Mononuclear cell (primary cell): ENCODE data around the gene FARS2. TPM values are rescaled to one million over a fixed set of nuclear protein-coding genes. Genes with fewer than 3 reads are reported as not detected.
"Not testable (repeated sequence)": the region's sequence is repeated elsewhere in the genome, so short reads cannot be mapped to it uniquely, and the experiment has no call there.

Experiments used
- H3K27me3 ChIP-seq: 2 replicates; pipeline ENCODE4 v1.6.0; 2011; ENCODE audit warnings: low read length, control low read depth; ENCODE audit not compliant: insufficient read depth
- H3K4me1 ChIP-seq: 2 replicates; pipeline ENCODE4 v1.5.1; 2011; ENCODE audit warnings: mild to moderate bottlenecking, low read length, control low read depth; ENCODE audit not compliant: insufficient read depth
- H3K4me3 ChIP-seq: 2 replicates; pipeline ENCODE4 v1.5.1; 2011; ENCODE audit warnings: mild to moderate bottlenecking, low read length, moderate library complexity
- H3K9me3 ChIP-seq: 2 replicates; pipeline ENCODE4 v1.5.1; 2011; ENCODE audit warnings: low read depth, mild to moderate bottlenecking, control low read depth, low read length
- total RNA-seq: library from RNA; depleted of rRNA; stranded (reverse); fragments of >200 nt; gene quantifications from one replicate; pipeline ENCODE4 v1.2.3, GENCODE V29; 2012

Gene FARS2
- total RNA-seq, 1 donor = 13.5 TPM

DNA sequence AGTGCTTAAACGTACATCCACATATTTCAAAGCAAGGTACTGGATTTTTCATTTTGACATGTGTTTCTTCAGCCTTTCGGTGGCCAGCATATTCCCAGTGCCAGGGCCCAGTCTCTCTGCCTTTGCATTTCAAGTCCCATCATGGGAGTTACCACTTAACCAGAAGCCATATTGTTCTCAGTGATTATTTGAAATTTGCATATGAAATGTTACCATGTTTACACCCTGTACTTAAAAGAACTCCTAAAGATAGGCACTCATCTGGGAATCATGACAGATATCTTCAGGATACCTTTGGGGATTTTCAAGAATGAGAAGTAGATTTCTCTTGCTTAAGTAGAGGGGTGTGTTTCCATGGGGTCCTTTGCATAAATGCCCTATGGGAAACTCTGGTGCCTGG is 377.9 kb downstream of the FARS2 start:
- Histone ChIP-seq H3K27me3 (no peaks in the 10 kb centered on the region), H3K4me1 (peaks cover 4% of the 10 kb centered on the region), H3K4me3 (no peak overlapping the region), H3K9me3 (peaks cover 10% of the 10 kb centered on the region)

DNA sequence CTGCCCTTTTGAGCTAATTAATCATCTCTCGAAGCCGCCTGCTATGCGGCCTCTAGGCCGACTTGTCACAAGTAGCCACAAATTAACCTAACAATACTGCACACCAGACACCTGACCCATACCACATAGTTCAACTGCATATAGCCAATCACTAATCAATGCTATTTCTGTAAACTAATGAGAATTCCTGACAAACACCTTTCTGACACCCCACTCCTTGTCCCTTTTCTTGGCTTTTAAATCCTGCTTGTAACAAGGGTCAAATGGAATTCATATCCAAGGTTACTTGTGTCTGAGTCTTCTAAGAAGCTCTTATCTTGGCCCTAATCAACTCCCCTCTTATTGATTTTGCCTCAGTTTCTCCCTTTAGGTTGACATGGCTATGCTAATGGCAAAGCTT is 379.3 kb downstream of the FARS2 start:
- no peaks in the 10 kb centered on the region for H3K4me1 ChIP-seq
- no peaks in the 10 kb centered on the region for H3K27me3 ChIP-seq
- peaks cover 10% of the 10 kb centered on the region for H3K9me3 ChIP-seq
- H3K4me3 ChIP-seq = no peak overlapping the region

DNA sequence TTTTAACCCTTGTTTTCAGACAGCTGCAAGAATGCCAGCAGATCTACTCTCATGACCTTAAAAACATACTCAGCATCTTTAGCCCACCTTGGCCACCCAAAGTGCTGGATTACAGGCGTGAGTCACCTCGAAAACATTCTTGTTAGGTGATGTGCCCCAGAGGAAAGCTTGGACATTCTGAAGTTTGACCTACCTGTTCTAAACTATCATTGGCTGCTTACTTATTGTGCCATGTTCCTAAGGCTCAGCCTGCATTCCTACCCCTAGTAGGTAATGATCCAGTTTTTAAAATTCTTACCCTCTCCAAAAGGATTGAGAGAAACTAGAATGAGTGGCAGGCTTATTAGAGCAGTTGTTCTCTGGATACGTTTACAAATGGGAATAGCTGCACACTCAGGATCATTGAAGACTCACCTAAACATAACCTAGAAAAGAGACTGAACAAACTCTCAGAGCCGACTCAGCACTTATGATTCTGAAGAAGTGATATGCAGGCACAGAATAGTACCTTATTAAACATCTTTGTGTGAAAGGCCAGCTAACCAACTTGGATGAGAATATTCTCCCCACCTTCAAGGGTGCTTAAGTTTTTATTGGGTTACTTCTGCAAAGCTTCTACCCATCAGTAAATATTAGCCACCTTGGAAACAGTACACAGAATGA is 383.3 kb downstream of the FARS2 start:
- Histone ChIP-seq H3K27me3 (no peaks in the 10 kb centered on the region), H3K9me3 (peaks cover 10% of the 10 kb centered on the region), H3K4me3 (no peak overlapping the region), H3K4me1 (no peaks in the 10 kb centered on the region)

DNA sequence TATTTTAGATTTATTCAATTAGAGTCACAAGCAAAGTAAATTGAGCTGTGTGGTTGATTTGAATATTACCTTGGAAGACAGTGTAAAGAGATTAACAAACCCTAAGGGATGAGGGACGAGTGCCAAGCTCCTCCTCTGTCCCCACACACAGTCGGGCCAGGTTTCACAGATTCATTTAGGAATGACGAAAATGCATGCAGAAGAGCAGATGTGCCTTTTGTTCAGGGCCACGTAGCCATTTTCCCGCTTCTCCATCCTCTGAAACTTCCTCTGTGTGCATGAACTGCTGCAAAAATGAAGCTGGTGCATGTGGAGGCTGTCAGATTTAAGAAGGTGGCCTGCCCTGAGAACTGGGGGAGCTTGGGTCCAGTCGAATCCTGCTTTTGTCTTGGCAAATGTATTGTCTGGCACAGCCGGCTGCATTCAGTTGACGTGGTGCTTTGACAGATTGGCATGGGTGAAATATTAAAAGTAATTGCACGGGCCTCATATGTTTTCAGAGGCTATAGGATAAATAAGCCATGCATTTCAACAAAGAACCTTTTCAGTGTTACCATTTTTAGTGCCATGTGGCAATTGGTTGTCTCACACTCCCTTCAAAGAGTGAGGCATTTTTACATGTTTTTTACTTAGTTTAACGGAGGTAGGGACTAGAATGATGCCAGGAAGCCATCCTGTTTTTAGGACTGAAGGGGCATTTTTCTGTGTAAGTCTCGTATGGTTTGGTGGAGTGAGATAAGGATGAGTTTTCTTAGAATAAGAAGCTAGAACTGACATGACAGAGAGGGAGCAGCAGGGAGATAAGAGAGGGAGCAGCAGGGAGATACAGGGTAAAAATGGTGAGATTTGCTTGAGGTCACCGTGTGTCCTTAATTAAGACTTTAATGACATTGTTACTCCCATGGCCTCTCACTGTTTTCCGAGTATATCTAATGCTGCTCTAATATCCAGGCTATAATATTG is 384.3 kb downstream of the FARS2 start:
- Histone ChIP-seq H3K4me3 (no peak overlapping the region), H3K27me3 (no peaks in the 10 kb centered on the region), H3K9me3 (peaks cover 3% of the 10 kb centered on the region), H3K4me1 (no peaks in the 10 kb centered on the region)

DNA sequence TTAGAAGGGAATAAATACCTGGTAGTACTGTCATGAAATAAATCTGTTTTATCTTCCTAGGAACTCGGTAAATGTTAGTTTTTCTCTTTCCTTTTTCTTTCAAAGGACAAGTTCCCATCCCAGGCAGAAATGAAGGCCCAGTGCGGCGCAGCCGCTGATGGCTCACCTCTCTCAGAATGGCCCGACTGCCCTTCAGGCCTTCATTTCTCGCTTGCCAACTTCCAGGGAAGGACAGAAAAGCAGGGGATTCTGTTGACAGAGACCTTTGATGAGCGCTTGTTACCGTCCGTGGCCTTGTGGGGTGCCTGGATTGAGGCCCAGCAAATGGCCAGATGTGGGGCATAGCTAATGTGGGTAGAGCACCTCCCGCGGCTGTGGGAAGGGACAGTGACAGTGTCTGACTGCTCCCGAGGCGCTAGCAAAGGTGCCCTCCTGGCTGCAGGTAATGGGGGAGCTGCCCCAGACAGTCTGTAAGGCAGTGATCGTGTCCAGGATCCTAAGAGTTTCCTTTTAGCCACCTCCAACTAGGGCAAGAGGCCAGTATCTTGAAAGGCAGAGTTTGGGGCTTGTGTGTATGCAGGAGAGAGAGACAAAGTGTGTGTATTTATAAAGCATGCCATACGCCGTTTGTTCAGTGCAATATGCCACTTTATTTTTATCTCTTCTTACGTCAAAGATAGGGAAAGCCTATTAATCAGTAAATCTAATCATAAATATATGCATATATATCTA is 391.3 kb downstream of the FARS2 start:
- Histone ChIP-seq H3K4me1 (peaks cover 6% of the 10 kb centered on the region), H3K27me3 (no peaks in the 10 kb centered on the region), H3K4me3 (no peak overlapping the region), H3K9me3 (no peaks in the 10 kb centered on the region)

DNA sequence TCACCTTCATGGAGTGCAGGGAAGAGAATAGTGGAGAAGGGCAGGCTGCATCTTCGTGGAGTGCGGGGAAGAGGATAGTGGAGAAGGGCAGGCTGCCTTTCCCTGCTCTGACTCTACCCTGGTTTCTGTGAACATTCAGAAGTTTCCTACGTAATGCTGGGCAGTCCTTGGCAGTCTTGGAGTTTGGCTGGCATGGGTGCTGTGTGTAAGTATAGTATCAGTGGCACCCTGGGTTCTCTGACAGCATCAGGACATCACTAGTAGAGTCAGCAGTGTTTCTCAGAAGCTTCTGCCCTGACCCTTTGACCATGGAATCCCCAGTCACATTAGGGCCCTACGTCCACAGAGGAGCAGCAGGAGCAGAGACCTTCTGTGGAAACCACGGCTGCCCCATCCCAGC is 392.5 kb downstream of the FARS2 start:
- peaks cover 17% of the 10 kb centered on the region for H3K4me1 ChIP-seq
- no peaks in the 10 kb centered on the region for H3K9me3 ChIP-seq
- no peaks in the 10 kb centered on the region for H3K27me3 ChIP-seq
- no peak overlapping the region for H3K4me3 ChIP-seq

DNA sequence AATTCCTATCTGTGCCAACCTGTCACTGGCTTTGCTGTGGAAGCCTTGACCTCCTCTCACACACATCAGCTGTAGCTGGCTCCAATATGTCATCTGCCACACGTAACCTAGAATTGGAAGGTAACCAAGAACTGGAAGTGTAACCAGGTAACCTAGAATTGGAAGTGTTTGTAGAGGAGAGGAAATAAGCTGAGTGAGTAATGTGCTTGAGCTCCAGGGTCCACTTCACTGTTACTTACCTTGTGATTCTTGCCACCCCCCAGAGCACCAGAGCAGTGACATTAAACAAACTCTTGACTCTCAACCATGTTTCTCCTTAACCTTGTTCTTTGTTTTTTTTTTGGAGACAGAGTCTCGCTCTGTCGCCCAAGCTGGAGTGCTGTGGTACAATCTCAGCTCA is 394.9 kb downstream of the FARS2 start:
- H3K4me3 ChIP-seq = no peak overlapping the region
- H3K4me1 ChIP-seq = peaks cover 18% of the 10 kb centered on the region

DNA sequence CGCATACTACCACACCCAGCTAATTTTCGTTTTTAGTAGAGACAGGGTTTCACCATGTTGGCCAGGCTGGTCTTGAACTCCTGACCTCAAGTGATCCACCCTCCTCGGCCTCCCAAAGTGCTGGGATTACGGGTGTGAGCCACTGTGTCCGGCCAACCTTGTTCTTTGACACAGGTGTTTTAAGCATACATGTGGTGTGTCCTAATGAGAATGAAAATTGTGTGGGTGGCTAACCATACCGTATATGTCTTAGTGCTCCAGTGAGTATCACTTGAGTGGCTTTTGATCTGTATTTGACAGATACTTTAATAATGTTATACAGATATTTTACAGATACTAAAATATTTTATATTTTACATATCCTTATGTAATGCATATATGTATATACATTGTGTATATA is 395.4 kb downstream of the FARS2 start:
- H3K4me3 ChIP-seq, H3K9me3 ChIP-seq, H3K27me3 ChIP-seq: not testable (repeated sequence)
- peaks cover 18% of the 10 kb centered on the region for H3K4me1 ChIP-seq

More for the DNA sequence above, 394.9 kb downstream of the FARS2 start:
- Histone ChIP-seq H3K27me3 (no peaks in the 10 kb centered on the region), H3K9me3 (no peaks in the 10 kb centered on the region)

DNA sequence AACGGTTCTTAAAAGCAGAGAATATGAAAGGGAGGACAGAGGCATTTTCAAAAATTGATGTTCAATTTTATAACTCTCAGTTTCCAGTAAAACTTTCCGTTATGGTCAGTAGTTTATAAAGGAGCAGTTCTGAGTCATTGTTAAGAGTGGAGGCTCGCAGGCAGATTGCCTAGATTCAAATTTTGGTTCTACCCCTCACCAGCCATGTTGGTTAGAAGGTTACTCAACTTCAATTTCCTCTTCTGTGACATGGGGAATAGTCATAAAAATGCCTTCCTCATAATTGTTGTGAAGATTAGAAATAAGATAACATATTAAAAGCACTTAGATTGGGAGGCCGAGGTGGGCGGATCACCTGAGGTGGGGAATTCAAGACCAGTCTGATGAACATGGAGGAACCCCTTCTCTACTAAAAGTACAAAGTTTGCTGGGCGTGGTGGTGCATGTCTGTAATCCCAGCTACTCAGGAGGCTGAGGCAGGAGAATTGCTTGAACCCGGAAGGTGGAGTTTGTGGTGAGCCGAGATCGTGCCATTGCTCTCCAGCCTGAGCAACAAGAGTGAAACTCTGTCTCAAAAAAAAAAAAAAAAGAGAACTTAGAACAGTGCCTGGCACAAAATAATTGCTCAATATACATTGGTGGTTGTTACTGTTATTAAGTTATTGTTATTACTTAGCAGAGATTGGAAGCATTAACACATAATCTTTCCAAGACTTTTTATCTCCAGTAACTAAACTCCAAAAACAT is 396.5 kb downstream of the FARS2 start:
- no peak overlapping the region for H3K4me3 ChIP-seq

DNA sequence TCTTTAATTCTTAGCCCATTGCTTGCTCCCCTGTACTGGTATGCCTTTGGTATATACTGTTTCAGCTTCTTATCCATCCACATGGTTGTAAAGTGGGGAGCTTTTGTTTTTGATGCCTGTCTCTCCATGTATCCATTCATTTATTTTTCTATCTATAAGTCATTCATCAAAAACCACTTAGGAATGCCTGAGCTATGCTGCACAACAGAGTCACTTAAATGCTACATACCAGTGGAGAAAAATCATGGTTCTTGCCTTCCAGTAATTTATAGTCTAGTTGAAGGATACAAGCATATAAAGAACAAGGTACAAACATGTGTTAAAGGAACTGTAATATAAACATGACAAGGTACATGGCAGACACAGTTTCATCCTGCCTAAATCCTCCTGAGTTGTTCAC is 398.2 kb downstream of the FARS2 start:
- H3K4me3 ChIP-seq = no peak overlapping the region
- peaks cover 18% of the 10 kb centered on the region for H3K4me1 ChIP-seq
- no peaks in the 10 kb centered on the region for H3K27me3 ChIP-seq

More for the DNA sequence above, 396.5 kb downstream of the FARS2 start:
- Histone ChIP-seq H3K9me3 (no peaks in the 10 kb centered on the region), H3K27me3 (no peaks in the 10 kb centered on the region), H3K4me1 (peaks cover 18% of the 10 kb centered on the region)

DNA sequence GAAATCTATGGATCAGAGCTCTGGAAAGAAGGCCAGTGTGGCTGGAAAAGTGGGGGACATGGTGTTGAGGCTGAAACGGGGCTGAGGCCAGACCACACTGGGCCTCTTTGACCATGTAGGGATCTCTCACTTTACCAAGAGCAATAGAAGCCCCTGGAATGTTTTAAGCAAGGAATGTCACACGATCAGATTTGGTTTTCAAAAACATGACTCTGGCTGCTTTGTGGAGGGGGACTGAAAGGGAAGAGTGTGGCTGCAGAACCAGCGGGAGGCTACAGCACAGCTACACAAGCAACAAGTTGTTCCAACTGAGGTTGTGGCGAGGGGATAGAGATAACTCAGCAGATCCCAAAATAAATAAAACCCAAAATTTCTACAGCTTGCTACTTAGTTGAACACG is 399.5 kb downstream of the FARS2 start:
- H3K27me3 ChIP-seq = no peaks in the 10 kb centered on the region
- no peaks in the 10 kb centered on the region for H3K9me3 ChIP-seq
- no peak overlapping the region for H3K4me3 ChIP-seq
- H3K4me1 ChIP-seq = peaks cover 30% of the 10 kb centered on the region

More for the DNA sequence above, 398.2 kb downstream of the FARS2 start:
- H3K9me3 ChIP-seq = no peaks in the 10 kb centered on the region

DNA sequence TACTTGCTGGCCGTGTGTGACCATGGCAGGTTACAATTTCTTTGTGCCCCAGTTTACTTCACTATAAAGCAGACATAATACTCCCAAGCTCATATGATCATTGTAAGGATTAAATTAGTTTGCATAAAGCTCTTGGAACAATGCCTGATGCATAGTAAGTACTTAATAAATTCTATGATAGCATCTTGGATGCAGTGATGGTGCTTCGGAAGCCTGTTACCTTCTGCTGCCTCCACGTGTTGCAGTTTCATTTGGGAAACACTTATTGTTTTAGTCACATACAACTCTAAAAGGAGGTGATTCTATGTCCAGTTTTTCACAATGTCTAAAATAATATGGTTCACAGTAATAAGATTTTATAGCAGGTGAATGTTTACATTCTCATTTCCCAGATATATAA is 401.5 kb downstream of the FARS2 start:
- H3K4me3 ChIP-seq = no peak overlapping the region
- no peaks in the 10 kb centered on the region for H3K27me3 ChIP-seq
- H3K4me1 ChIP-seq = peaks cover 34% of the 10 kb centered on the region
- H3K9me3 ChIP-seq = no peaks in the 10 kb centered on the region

DNA sequence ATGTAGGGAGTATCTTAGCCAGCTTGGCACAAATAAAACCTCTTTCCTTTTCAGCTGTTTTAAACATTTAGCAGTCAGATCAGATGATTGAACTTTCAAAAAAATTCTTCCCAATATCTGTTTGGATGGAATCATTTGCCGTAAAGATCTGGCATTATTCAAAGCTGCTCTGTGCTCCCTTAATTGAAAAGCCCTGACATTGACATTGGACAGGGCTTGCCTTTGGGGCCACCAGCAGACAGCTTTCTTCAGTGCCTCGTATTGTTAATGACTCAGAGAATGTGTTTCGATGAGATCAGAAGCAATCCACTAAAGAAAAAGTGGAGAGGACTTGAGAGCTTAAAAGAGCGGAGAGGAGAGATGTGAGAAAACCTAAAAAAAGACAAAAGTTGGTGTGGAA is 401.9 kb downstream of the FARS2 start:
- Histone ChIP-seq H3K4me1 (peaks cover 31% of the 10 kb centered on the region), H3K9me3 (no peaks in the 10 kb centered on the region), H3K27me3 (no peaks in the 10 kb centered on the region), H3K4me3 (no peak overlapping the region)

DNA sequence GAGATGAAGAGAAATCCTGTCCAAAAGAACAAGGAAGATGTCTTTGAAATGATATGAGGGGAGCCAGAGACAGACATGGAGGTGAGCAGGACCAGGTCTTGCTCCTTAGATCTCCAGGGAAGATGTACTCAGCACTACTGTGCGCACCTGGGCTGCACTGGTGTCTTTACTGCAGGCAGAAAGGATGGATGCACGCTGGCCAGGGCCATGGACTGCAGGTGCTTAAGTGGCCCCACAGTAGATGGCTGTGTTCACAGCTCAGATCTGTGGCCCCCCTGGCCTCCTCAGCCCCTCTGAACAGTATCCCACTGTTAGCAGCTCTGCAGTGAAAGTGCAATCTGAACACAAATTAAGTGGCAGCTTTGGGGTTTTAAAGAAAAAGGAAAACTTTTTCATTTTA is 402.4 kb downstream of the FARS2 start:
- Histone ChIP-seq H3K27me3 (no peaks in the 10 kb centered on the region), H3K4me3 (no peak overlapping the region), H3K9me3 (no peaks in the 10 kb centered on the region), H3K4me1 (peaks cover 26% of the 10 kb centered on the region)
